ENCODE measurements around the gene MYLK3.

DNA sequence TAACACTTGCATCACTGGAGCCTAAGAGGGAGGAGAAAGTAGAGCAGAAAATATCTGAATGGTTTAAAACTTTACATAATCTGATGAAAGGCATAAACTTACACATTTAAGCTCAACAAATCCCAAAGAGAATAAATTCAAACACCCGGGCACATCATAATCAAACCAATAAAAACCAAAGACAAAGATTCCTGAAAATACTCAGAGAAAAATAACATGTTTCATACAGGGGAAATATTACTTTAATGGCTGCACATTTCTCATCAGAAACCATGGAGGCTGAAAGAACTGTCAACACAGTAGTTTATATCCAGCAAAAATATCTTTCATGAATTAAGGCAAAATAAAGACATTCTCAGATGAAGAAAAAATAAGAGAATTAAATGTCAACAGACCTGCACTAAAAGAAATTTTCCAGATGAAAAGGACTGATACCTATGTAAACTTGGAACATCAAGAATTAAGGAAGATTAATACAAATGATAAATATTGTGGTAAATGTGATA lies 48.7 kb upstream of the MYLK3 start:
- TF ChIP-seq CTCF (IDR thresholded peaks at IDR 0.05) (no peak), POLR2AphosphoS5 (IDR thresholded peaks at IDR 0.05) (no peak), EP300 (IDR thresholded peaks at IDR 0.05) (no peak), POLR2A (IDR thresholded peaks at IDR 0.05; ENCODE audit: low read depth) (no peak)
